Ureter (tissue), 1 donor: ENCODE results near the gene LYPD6B. TPM values are rescaled to one million over a fixed set of nuclear protein-coding genes. Genes with fewer than 3 reads are reported as not detected.
"Not testable (repeated sequence)": the region's sequence is repeated elsewhere in the genome, so short reads cannot be mapped to it uniquely, and the experiment has no call there.

Source experiments
- DNase-seq: peaks from one replicate; pipeline ENCODE4 v3.0.0-alpha.2; 2020; ENCODE audit warnings: low spot score
- total RNA-seq: library from RNA; stranded (reverse); gene quantifications from one replicate; pipeline ENCODE4 v1.2.4, GENCODE V29; 2023
- donor health status: DM: yes; HTN: yes; CAD: no.

Gene LYPD6B
- total RNA-seq, 1 donor from 2014 or later, result 76.0 TPM

DNA sequence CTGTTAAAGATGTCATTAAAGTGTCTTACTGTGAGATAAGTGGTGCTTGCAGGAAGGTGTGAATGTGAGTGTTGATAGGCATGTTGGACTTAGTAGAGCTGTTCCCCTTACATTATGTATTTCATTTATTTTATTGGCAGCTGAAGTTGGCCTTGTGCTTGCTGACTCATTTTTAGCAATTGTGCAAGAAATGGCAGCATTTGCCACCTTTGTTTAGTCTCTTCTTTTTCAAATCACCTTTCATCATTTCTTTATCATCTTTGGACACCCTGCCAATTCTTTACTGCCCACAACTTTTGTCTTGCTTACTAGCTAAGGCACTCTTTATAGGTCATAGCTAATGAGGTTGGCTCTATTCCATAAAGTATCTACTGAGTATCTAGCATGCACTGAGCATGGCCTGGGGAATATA, 161.6 kb downstream of the LYPD6B start:
- no peak for DNase-seq

DNA sequence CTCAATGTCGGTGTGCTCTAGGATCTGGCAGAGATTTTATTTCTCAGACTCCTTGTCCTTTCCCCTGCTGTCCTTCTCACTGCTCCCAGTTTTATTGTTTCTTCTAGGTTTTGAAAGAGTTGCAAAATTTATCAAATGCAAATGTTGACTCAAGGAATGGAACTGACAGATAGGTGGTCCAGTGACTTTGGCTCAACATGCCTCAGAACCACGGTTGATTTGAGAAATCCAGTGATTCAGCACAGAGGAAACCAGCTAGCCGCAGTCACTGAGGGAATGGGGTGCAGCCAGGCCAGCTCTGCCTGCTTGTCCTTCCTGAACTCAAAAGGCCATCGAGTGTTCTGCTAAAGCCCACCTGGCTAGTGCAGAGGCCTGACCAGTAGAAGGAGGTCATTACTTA, 166.2 kb downstream of the LYPD6B start:
- no peak for DNase-seq

DNA sequence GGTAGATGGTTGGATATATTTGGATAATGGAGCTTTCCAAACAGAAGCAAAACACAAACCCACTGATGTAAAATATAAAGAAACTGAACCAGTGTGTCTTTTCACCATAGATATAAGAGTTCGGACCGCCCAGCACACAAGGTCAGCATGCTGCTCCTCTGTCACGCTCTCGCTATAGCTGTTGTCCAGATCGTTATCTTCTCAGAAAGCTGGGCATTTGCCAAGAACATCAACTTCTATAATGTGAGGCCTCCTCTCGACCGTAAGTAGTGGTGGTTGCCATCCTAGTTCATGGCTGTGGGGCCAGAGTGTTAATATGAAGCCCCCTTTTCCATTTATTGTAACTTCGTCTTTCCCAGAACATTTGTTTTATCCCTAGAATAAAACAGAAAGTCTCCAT, 166.6 kb downstream of the LYPD6B start:
- DNase-seq, result no peak

DNA sequence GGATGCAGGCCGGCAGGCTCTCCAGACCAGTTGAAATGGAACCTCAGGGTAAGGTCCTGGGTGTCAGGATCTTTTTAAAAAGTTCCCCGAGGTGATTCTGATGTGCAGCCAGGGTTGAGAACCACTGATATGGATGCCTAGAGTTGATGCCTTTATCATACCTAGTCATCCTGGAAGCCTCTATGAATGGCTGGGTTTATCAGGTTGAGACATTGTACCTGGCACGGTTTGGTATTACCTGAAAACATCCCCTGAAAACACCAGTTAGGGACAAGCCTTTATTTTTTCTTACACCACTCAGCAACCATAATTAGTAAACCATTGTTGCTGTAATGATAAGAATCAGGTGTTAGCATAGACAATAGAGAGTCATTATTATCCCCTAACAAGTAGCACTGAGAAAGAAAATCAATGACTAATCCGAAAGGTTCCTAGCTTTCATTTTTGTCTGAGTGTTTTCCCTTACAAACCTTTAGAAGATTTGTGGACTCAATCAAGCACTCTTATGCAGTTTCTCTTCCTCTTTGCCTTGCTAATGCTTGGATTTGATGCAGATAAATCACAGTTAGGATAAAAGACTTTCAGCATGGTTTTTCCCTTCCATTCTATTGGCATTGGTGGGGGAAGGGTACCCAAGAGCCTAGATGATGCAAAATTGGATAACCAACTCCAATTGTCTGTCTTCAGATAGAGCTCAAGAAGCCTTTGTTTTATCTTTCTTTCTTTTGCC, 175.4 kb downstream of the LYPD6B start:
- no peak for DNase-seq

DNA sequence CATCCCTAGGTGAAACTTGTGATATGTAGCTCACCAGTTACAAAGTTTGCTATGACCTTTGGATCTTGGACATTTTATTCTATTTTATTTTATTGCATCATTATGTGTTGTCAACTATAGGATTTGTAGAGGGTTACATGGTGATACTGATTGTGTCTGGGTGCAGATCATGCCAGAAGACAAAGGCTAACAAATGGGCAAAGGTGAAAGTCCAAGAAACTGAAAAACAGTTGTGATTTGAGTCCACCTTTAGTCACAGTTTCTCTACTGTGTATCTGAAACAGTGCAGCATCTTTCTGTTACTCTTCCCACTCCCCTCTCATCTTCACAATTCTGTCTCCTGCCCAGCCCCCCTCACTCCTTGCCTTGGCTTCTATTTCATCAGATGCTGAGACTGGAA, 180.0 kb downstream of the LYPD6B start:
- no peak for DNase-seq

DNA sequence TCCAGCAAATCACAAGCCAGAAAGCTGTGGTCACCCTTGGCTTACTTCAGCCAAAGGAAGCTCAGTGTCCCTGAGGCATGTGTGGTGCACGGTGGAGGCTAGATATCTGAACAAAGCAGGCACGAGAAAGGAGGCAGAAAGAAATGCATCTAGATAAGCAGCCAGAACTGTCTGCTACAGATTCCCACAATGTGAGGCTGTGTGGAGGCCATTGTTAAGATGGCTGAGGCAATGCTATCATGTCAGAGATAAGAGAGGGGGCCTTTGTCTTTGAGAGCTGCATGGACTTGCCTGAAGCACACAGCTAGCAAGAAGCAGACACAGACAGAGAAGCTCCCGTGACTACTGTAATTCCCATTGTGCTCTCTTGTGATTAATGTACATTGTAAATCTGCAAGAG, 181.4 kb downstream of the LYPD6B start:
- DNase-seq, result no peak

DNA sequence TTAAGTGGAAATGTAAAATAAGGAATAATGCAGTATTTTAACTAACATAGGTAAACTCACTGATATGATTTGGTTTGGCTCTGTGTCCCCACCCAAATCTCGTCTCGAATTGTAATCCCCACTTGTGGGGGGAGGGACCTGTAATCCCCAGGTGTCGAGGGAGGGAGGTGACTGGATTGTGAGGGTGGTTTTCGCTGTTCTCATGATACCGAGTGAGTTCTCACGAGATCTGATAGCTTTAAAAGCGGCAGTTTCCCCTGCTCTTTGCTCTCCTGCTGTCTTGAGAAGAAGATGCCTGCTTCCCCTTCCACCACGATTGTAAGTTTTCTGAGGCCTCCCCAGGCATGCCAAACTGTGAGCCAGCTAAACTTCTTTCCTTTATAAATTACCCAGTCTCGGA, 182.5 kb downstream of the LYPD6B start:
- DNase-seq, result no peak

DNA sequence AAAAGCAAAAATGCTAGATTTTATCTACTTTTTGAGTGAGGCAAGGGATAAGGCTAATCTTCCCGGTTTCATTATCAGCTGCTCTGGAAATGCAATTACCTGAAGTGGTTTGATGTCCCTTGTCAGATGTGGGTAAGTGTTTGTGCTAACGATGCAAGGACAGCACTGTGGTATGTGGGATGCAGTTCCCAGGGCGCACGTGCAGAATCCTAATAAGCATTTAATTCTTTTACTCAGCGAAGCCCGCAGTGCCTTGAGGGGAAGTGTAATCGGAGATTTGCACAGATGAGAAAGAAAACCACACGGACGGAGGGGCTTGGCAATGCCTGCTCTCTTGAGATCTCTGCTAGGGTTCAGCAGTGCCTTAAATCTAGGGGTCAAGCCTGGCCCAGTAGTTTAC, 183.4 kb downstream of the LYPD6B start:
- no peak for DNase-seq

DNA sequence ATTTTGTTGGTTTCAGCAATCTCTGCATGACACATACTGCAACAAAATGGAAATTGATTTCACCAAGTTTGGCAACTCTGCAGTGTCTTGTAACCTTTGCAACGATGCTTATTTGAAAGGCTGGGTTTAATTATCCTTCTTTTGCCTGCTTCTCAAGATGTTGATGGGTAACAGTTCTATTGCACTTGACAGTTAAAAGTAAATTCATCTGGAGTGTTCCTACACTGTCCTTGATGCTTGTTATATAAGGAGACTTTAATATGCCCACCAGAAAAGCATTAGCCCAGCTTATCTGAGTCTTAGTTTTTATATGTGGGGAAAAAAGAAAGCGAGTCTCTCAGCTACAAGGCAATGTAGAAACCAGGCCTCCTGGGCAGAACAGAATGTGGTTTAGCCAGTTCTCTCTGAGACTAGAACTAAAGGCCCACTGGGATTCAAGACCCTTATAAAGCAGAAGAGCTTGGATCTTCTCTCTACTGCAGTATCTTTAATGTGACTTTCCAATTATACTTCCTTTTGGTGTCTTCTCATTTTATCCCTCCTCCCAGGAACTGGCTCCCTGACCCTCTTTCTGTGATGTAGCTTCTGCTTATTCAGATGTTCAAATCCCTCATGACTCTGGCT, 185.1 kb downstream of the LYPD6B start:
- no peak for DNase-seq

DNA sequence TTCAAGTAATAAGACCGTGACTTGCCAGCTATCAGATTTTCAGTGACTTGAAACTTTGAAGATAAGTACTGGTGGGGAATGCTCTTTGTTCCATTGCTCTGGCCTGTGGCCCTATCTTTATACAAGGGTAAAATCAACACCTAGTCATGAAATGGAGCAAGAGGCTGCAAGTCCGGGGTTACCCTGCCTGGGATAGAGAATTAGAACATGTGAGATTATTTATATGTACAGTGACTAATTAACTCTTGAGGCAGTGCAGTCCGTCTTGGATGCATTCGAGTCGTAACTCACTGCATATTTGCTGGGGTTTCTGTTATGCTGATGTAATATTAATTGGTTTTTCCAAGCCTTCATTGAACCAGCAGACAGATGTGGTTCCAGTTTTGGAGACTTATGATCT, 186.0 kb downstream of the LYPD6B start:
- no peak for DNase-seq

DNA sequence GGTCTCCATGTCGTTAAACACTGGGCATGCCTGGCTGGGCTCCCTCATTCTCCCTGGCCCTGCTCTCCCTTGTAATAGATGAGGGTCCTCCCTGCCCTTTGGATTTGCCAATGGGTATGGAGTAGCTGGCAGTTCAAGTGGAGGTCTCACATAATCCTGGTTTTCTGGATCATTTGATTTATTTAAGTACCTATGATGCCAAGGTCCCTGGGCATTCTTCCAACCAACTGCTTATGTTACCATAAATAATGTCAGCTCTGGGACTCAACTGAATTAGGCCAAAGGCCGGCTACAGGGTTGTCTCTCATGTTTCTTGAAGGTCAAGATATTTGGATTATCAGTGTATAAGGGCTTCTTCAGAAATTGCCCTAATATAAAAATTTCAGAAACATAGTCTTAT, 186.9 kb downstream of the LYPD6B start:
- no peak for DNase-seq

DNA sequence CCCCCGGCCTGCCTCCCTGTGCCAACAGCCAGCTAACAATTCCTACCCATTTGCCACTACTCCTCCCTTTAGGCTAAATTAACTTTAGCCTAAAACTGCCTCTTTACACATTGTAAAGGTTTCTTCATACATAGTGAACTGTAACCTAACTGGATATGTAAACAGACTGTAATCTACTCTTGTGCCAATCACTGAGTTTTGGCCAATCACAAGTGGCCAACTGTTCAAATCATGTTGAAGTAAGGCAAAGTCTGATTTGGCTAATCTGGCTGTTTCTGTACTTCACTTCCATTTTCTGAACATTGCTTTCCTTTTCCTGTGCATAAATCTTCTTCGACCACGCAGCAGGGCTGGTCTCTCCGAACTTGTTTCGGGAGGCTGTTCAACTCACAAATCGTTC, 188.3 kb downstream of the LYPD6B start:
- DNase-seq, result no peak

DNA sequence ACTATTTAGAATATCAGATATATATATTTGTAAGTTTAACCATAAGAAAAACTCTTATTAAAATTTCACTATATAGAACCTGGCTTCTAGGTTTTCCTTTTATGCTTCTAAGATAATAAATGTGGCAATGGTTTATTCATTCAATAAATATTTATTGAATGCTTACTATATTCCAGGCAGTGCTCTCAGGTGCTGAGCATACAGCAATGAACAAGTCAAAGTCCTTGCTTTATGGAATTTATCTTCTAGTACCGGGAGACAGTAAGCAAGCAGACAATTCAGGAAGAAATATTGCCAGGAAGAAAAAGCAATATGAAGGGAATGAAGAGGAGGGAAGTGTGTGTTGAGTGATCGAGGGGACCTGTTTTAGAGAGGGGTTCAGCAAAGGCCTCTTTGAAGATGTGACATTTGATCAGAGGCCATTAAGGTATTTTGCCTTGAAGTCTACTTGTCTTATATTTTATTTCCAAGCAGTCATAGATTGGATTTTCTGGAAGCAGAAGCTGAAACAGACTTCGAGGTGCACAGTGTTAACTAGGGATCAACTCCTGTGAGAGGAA, 197.4 kb downstream of the LYPD6B start:
- DNase-seq, result no peak

DNA sequence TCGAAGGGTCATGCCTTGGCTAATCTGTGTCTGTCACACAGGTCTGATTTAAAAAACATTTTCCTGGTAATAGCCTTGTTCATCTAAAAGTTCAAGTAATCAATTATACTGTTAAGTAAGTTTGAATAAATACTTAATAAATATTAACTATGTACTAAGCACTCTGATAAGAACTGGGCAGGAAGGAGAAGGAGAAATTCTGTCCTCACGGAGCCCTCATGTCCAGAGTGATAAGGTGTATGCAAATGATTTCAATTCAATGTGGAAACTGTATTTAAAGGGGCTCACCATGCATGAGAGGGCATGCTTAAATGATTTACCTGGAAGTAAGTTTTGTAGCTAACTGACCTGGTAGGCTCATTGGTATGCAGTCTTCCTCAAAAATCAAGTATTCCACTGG, 197.9 kb downstream of the LYPD6B start:
- no peak for DNase-seq

DNA sequence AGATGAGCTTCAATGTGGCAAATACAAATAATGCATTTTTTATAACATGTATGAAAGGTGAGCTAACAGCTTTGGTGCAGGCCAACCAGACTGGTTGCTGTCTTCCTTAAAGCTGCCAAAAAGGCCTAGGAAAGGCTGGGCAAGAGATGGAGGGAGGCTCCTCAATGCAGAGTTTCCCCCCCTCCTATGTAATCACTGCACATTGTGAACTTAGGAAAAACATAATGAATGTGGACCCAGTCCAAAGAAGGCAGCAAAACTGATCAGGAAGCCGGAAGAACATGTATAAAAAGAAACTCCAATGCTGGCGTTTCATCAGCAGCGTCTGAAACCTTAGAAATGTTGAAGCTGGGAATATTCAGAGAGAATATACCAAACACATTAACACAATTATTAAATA, 207.7 kb downstream of the LYPD6B start:
- no peak for DNase-seq

DNA sequence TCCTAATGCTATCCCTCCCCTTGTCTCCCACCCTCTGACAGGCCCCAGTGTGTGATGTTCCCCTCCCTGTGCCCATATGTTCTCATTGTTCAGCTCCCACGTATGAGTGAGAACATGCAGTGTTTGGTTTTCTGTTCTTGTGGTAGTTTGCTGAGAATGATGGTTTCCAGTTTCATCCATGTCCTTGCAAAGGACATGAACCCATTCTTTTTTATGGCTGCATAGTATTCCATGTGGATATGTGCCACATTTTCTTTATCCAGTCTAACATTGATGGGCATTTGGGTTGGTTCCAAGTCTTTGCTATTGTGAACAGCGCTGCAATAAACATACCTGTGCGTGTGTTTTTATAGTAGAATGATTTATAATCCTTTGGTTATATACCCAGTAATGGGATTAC, 212.9 kb downstream of the LYPD6B start:
- DNase-seq, result not testable (repeated sequence)

DNA sequence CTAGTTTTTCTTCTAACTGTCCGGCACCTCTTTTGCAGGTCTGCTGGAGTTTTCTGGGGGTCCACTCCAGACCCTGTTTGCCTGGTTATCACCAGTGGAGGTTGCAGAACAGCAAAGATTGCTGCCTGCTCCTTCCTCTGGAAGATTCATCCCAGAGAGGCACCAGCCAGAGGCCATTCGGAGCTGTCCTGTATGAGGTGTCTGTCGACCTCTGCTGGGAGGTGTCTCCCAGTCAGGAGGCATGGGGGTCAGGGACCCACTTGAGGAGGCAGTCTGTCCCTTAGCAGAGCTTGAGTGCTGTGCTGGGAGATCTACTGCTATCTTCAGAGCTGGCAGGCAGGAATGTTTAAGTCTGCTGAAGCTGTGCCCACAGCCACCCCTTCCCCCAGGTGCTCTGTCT, 218.4 kb downstream of the LYPD6B start:
- not testable (repeated sequence) for DNase-seq

DNA sequence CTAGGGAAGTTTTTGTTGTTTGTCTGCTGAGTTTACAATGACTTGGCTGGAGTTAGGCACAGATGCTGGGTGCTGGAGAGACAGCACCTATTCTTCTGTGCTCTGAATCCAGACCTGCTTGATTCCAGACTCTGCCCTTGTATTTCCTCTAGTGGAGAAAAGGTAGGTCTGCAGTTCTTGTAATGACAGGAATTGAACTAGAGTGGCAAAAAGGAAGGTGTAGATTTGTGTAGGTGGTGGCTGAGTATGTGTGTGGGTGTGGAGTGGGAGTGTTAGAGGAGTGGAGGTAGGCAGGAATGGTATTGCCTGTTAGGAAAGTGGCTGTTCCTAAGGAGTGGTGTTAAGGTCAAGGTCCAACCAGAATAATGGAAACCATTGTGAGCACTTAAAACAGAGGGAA, 220.0 kb downstream of the LYPD6B start:
- no peak for DNase-seq

DNA sequence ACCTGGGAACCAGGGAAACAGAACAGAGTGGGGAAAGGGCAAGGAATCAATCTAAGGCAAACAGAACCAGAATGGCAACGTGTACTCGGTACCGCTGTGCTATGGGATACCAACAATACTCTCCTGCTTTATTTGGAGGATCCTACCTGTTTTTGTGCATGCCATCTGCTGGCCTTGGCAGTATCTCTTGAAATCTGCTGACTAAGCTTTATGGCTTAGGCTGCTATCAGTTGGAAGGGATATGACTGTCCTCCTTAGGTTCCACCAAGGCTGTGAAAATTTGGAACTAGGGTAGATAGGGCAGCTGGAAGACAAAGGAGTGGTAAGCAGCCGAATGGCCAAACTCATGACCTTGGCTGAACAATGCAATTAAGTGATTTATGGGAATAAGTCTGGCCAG, 220.6 kb downstream of the LYPD6B start:
- DNase-seq, result no peak

DNA sequence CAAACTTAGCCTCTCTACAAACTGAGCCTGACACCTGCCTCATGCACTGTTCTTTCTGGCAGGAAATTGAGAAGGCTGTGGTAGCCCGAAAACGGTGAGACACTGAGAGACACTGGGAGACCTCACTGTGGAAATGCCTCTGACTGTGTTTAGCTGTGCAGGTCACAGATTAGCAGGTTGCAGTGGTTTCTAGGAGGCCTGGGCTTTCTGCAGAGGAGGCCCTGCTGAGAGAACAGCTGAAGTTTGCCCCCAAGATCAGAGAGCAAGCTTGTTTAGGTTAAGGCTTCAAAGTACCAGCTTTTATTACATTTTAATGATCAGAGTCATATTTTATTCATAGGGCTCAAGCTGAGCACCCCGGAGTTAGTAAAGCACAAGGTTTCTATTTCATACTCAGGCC, 223.2 kb downstream of the LYPD6B start:
- DNase-seq, result no peak
